H9 (cell line): ENCODE results near the gene MTA1. TPM values are rescaled to one million over a fixed set of nuclear protein-coding genes. Genes with fewer than 3 reads are reported as not detected.

ENCODE experiments used
- DNase-seq: peaks from one replicate; pipeline ENCODE4 v3.0.0-alpha.2; 2017
- H2AFZ ChIP-seq: one replicate; pipeline ENCODE4 v1.6.1; 2013; ENCODE audit warnings: mild to moderate bottlenecking, low read length, control low read depth, moderate library complexity
- H2AK5ac ChIP-seq: 2 replicates; pipeline ENCODE4 v1.6.1; 2013; ENCODE audit warnings: low read length, control low read depth, mixed read lengths; ENCODE audit not compliant: insufficient read length
- H2BK120ac ChIP-seq: one replicate; pipeline ENCODE4 v1.6.1; 2013; ENCODE audit warnings: low read depth, mild to moderate bottlenecking, low read length, control low read depth, inconsistent platforms; ENCODE audit not compliant: poor library complexity, severe bottlenecking
- H2BK12ac ChIP-seq: 2 replicates; pipeline ENCODE4 v1.6.1; 2013; ENCODE audit warnings: low read length, control low read depth, mixed read lengths, low read depth; ENCODE audit not compliant: insufficient read length
- H2BK15ac ChIP-seq: 2 replicates; pipeline ENCODE4 v1.6.1; 2013; ENCODE audit warnings: low read depth, low read length, control low read depth
- H2BK20ac ChIP-seq: one replicate; pipeline ENCODE4 v1.6.1; 2013; ENCODE audit warnings: low read depth, mild to moderate bottlenecking, low read length, control low read depth, inconsistent platforms; ENCODE audit not compliant: poor library complexity, severe bottlenecking
- H2BK5ac ChIP-seq: 2 replicates; pipeline ENCODE4 v1.6.1; 2013; ENCODE audit warnings: low read length, control low read depth, mixed read lengths; ENCODE audit not compliant: insufficient read length
- H3K14ac ChIP-seq: 2 replicates; pipeline ENCODE4 v1.6.1; 2013; ENCODE audit warnings: low read length, control low read depth; ENCODE audit not compliant: insufficient read depth
- H3K18ac ChIP-seq: 2 replicates; pipeline ENCODE4 v1.6.1; 2013; ENCODE audit warnings: low read depth, mild to moderate bottlenecking, mixed read lengths, low read length, control low read depth; ENCODE audit not compliant: insufficient read length
- H3K23ac ChIP-seq: 2 replicates; pipeline ENCODE4 v1.6.1; 2013; ENCODE audit warnings: low read length, control low read depth, mixed read lengths, low read depth; ENCODE audit not compliant: insufficient read length
- H3K23me2 ChIP-seq: 2 replicates; pipeline ENCODE4 v1.6.1; 2013; ENCODE audit warnings: low read depth, mild to moderate bottlenecking, mixed read lengths, low read length, control low read depth; ENCODE audit not compliant: insufficient read length, poor library complexity, severe bottlenecking
- H3K27ac ChIP-seq: 2 replicates; pipeline ENCODE4 v1.5.1; 2013; ENCODE audit warnings: low read length, control low read depth, mixed read lengths, low read depth; ENCODE audit not compliant: insufficient read length
- H3K27me3 ChIP-seq: 2 replicates; pipeline ENCODE4 v1.6.1; 2013; ENCODE audit warnings: low read length, control low read depth, inconsistent platforms; ENCODE audit not compliant: insufficient read depth
- H3K4ac ChIP-seq: 2 replicates; pipeline ENCODE4 v1.6.1; 2013; ENCODE audit warnings: low read depth, mild to moderate bottlenecking, control low read depth, inconsistent platforms, low read length, moderate library complexity
- H3K4me1 ChIP-seq: 2 replicates; pipeline ENCODE4 v1.6.1; 2013; ENCODE audit warnings: low read length, control low read depth, inconsistent platforms; ENCODE audit not compliant: insufficient read depth
- H3K4me2 ChIP-seq: 2 replicates; pipeline ENCODE4 v1.6.1; 2013; ENCODE audit warnings: low read length, control low read depth, mixed read lengths; ENCODE audit not compliant: insufficient read length, insufficient read depth
- H3K56ac ChIP-seq: 2 replicates; pipeline ENCODE4 v1.6.1; 2013; ENCODE audit warnings: low read depth, mild to moderate bottlenecking, mixed read lengths, low read length, control low read depth; ENCODE audit not compliant: insufficient read length
- H3K79me1 ChIP-seq: 2 replicates; pipeline ENCODE4 v1.6.1; 2013; ENCODE audit warnings: low read depth, mild to moderate bottlenecking, moderate library complexity, low read length, control low read depth, inconsistent platforms; ENCODE audit not compliant: insufficient read depth, poor library complexity, severe bottlenecking
- H3K79me2 ChIP-seq: 2 replicates; pipeline ENCODE4 v1.6.1; 2013; ENCODE audit warnings: low read length, control low read depth, inconsistent platforms; ENCODE audit not compliant: insufficient read depth
- H3K9ac ChIP-seq: 2 replicates; pipeline ENCODE4 v1.6.1; 2013; ENCODE audit warnings: low read length, control low read depth, mixed read lengths; ENCODE audit not compliant: insufficient read length; ENCODE audit errors: extremely low read depth
- H3K9me3 ChIP-seq: one replicate; pipeline ENCODE4 v1.6.1; 2013; ENCODE audit warnings: low read depth, low read length, inconsistent platforms; ENCODE audit not compliant: control insufficient read depth
- H3T11ph ChIP-seq: one replicate; pipeline ENCODE4 v1.6.1; 2013; ENCODE audit warnings: mild to moderate bottlenecking, low read length, control low read depth, inconsistent platforms
- H4K20me1 ChIP-seq: one replicate; pipeline ENCODE4 v1.6.1; 2013; ENCODE audit not compliant: control insufficient read depth, insufficient read length, insufficient read depth
- H4K5ac ChIP-seq: 2 replicates; pipeline ENCODE4 v1.6.1; 2013; ENCODE audit warnings: low read depth, mild to moderate bottlenecking, mixed read lengths, low read length, control low read depth; ENCODE audit not compliant: insufficient read length
- H4K8ac ChIP-seq: replicated peaks from 2 replicates; pipeline ENCODE4 v1.6.1; 2013; ENCODE audit warnings: low read length, control low read depth, mixed read lengths, low read depth; ENCODE audit not compliant: insufficient read length
- H4K91ac ChIP-seq: 2 replicates; pipeline ENCODE4 v1.6.1; 2013; ENCODE audit warnings: low read depth, mild to moderate bottlenecking, moderate library complexity, mixed read lengths, low read length, control low read depth; ENCODE audit not compliant: insufficient read length
- H3K27ac Mint-ChIP-seq, 3 experiments: 2 replicates in 2 of 3; 3 replicates in 1 of 3; pipeline ENCODE4 v1.8.0; 2020 to 2021; ENCODE audit warnings: mixed read lengths in 3 of 3, mild to moderate bottlenecking in 1 of 3, moderate library complexity in 1 of 3
- H3K27me3 Mint-ChIP-seq: 2 replicates; pipeline ENCODE4 v1.8.0; 2021; ENCODE audit warnings: low read depth, mild to moderate bottlenecking, moderate library complexity, mixed read lengths
- H3K36me3 Mint-ChIP-seq, 3 experiments: 2 replicates in 2 of 3; 3 replicates in 1 of 3; pipeline ENCODE4 v1.8.0; 2020 to 2021; ENCODE audit warnings: low read depth in 3 of 3, mixed read lengths in 3 of 3; ENCODE audit not compliant: insufficient read depth in 1 of 3
- H3K4me1 Mint-ChIP-seq, 2 experiments: 2 replicates each; pipeline ENCODE4 v1.8.0; 2020; ENCODE audit warnings: mixed read lengths in 2 of 2
- H3K4me3 Mint-ChIP-seq, 2 experiments: 2 replicates in 1 of 2; 3 replicates in 1 of 2; pipeline ENCODE4 v1.8.0; 2020 to 2021; ENCODE audit warnings: mild to moderate bottlenecking in 2 of 2, mixed read lengths in 2 of 2, moderate library complexity in 1 of 2
- H3K9me3 Mint-ChIP-seq, 2 experiments: 2 replicates in 1 of 2; 3 replicates in 1 of 2; pipeline ENCODE4 v1.8.0; 2020; ENCODE audit warnings: mild to moderate bottlenecking in 2 of 2, mixed read lengths in 2 of 2, moderate library complexity in 1 of 2
- WGBS: extraction: QIAGEN DNeasy Blood & Tissue Kit; methylation state at CpG from one replicate; pipeline ENCODE4 v1.1.7; 2013; ENCODE audit warnings: missing lambda C conversion rate, low lambda C conversion rate, mixed read lengths; ENCODE audit not compliant: insufficient read length; ENCODE audit errors: extremely low coverage; 5-methylcytosine and 5-hydroxymethylcytosine counted together
- total RNA-seq: library from RNA; stranded (reverse); gene quantifications from 2 replicates; pipeline ENCODE4 v1.2.1, GENCODE V29; 2021
- TF ChIP-seq, protein P1 (sequence below): fragments of 200-600 bp; sonication (generic); conservative IDR thresholded peaks from 3 replicates; pipeline ENCODE4 v1.8.0; 2021; ENCODE audit warnings: antibody characterized with exemption, mild to moderate bottlenecking

MTA1 gene
- total RNA-seq, 1 experiment from 2014 or later: 230 TPM

DNA sequence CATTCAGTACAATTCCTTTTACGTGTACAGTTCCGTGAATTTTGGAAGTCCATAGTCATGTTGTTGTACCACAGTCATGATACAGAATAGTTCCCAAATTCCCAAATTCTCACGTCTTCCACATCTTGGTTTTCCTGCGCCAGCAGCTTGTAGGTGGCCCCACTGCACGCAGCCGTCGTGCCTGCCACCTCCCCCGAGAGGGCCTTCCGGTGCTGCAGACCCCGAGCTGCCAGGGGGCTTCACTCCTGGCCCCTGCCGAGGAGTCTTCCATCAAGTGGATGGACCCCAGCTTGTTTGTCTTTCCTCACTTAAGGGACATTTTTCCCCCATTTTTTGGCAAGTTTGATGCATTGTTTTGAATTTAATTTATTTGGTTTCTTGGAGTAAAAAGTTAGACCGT lies 16.8 kb downstream of the MTA1 start:
- H3K79me1 ChIP-seq: peaks cover 6% of the 10 kb centered on the region
- no peaks in the 10 kb centered on the region for H3K27me3 ChIP-seq
- H3K4me2 ChIP-seq: no peak overlapping the region
- no peak overlapping the region for H2BK20ac ChIP-seq
- H3K23me2 ChIP-seq: no peaks in the 10 kb centered on the region
- peaks cover 21% of the 10 kb centered on the region; the same call in 1 of the 2 replicates for H3K79me2 ChIP-seq
- H4K8ac ChIP-seq: no peak overlapping the region
- TF ChIP-seq, protein P1, sequence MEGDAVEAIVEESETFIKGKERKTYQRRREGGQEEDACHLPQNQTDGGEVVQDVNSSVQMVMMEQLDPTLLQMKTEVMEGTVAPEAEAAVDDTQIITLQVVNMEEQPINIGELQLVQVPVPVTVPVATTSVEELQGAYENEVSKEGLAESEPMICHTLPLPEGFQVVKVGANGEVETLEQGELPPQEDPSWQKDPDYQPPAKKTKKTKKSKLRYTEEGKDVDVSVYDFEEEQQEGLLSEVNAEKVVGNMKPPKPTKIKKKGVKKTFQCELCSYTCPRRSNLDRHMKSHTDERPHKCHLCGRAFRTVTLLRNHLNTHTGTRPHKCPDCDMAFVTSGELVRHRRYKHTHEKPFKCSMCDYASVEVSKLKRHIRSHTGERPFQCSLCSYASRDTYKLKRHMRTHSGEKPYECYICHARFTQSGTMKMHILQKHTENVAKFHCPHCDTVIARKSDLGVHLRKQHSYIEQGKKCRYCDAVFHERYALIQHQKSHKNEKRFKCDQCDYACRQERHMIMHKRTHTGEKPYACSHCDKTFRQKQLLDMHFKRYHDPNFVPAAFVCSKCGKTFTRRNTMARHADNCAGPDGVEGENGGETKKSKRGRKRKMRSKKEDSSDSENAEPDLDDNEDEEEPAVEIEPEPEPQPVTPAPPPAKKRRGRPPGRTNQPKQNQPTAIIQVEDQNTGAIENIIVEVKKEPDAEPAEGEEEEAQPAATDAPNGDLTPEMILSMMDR: no peak
- H2BK120ac ChIP-seq: no peak overlapping the region
- Mint-ChIP-seq H3K27me3 (no peaks in the 10 kb centered on the region; the same call in 1 of the 2 replicates), H3K4me3 (no peak overlapping the region), H3K27ac (peak overlapping the region in 1 of 3 experiments; percentile 88; a peak in 1 of 7 replicates), H3K36me3 (peaks cover 0 to 17% (median 12%) of the 10 kb centered on the region in 3 experiments; a peak in 6 of 7 replicates), H3K9me3 (no peaks in the 10 kb centered on the region), H3K4me1 (peaks cover 11 to 14% of the 10 kb centered on the region in 2 experiments)
- no peak overlapping the region for H4K5ac ChIP-seq
- no peak overlapping the region for H3K56ac ChIP-seq
- H3K4ac ChIP-seq: no peak overlapping the region
- no peak overlapping the region for H2AFZ ChIP-seq
- no peak overlapping the region for H2AK5ac ChIP-seq
- no peak overlapping the region for H2BK5ac ChIP-seq
- no peak overlapping the region for H3K14ac ChIP-seq
- H4K91ac ChIP-seq: no peak overlapping the region
- H3K9me3 ChIP-seq: no peaks in the 10 kb centered on the region
- H3K9ac ChIP-seq: no peak overlapping the region
- no peak overlapping the region for H2BK12ac ChIP-seq
- H4K20me1 ChIP-seq: no peaks in the 10 kb centered on the region
- DNase-seq: no peak
- no CpG with 5 or more reads among the region's 12 CpGs for WGBS
- H3K23ac ChIP-seq: no peak overlapping the region
- no peak overlapping the region for H2BK15ac ChIP-seq
- H3T11ph ChIP-seq: no peak overlapping the region
- H3K4me1 ChIP-seq: no peaks in the 10 kb centered on the region
- no peak overlapping the region for H3K18ac ChIP-seq
- no peak overlapping the region for H3K27ac ChIP-seq
